DND-41 (cell line): Measurements from ENCODE around the gene PKDCC.

ENCODE experiments used
- ATAC-seq: fragments of 200-7000 bp; cut with Tn5 transposase; 3 replicates; pipeline ENCODE4 v1.9.1; 2021; ENCODE audit warnings: low read depth; ENCODE audit not compliant: insufficient read depth
- DNase-seq: peaks from one replicate; pipeline ENCODE4 v3.0.0-alpha.2; 2020
- H2AFZ ChIP-seq: 2 replicates; pipeline ENCODE4 v1.6.0; 2012; ENCODE audit warnings: low read depth, low read length
- H3K27ac ChIP-seq: 2 replicates; pipeline ENCODE4 v1.5.1; 2012; ENCODE audit warnings: low read length, inconsistent platforms
- H3K27me3 ChIP-seq: fragments of 200-600 bp; sonication (generic); 2 replicates; pipeline ENCODE4 v1.6.0; 2012; ENCODE audit warnings: low read length, mild to moderate bottlenecking, inconsistent platforms; ENCODE audit not compliant: insufficient read depth, poor library complexity
- H3K36me3 ChIP-seq: 2 replicates; pipeline ENCODE4 v1.5.1; 2012; ENCODE audit warnings: low read length, inconsistent platforms; ENCODE audit not compliant: insufficient read depth
- H3K4me1 ChIP-seq: 2 replicates; pipeline ENCODE4 v1.5.1; 2012; ENCODE audit warnings: mild to moderate bottlenecking, low read length; ENCODE audit not compliant: insufficient read depth
- H3K4me2 ChIP-seq: 2 replicates; pipeline ENCODE4 v1.6.0; 2012; ENCODE audit warnings: mild to moderate bottlenecking, moderate library complexity, low read length, inconsistent platforms; ENCODE audit not compliant: insufficient read depth
- H3K4me3 ChIP-seq, 2 experiments: fragments of 200-600 bp in 1 of 2; shearing (Covaris generic) in 1 of 2; 2 replicates each; pipeline ENCODE4 v1.5.1; 2012 to 2016; ENCODE audit warnings: inconsistent platforms in 2 of 2, low read length in 2 of 2, mild to moderate bottlenecking in 2 of 2, low read depth in 1 of 2, moderate library complexity in 1 of 2
- H3K79me2 ChIP-seq: 2 replicates; pipeline ENCODE4 v1.6.0; 2012; ENCODE audit warnings: low read length, inconsistent platforms; ENCODE audit not compliant: insufficient read depth
- H3K9ac ChIP-seq: 2 replicates; pipeline ENCODE4 v1.6.0; 2012; ENCODE audit warnings: low read depth, mild to moderate bottlenecking, inconsistent platforms, low read length, moderate library complexity
- H3K9me3 ChIP-seq: 2 replicates; pipeline ENCODE4 v1.5.1; 2012; ENCODE audit warnings: low read length, moderate library complexity, mild to moderate bottlenecking, inconsistent platforms; ENCODE audit not compliant: insufficient read depth, severe bottlenecking
- H4K20me1 ChIP-seq: 2 replicates; pipeline ENCODE4 v1.6.0; 2012; ENCODE audit warnings: low read length; ENCODE audit not compliant: insufficient read depth
- EZH2 ChIP-seq: IDR thresholded peaks from 3 replicates; pipeline ENCODE4 v1.6.1; 2012; ENCODE audit warnings: borderline replicate concordance, low read depth, mild to moderate bottlenecking, moderate library complexity, low read length, inconsistent platforms; ENCODE audit not compliant: severe bottlenecking
- TF ChIP-seq, protein P1 (sequence below): IDR thresholded peaks from 2 replicates; pipeline ENCODE4 v1.5.1; 2012; ENCODE audit warnings: borderline replicate concordance, low read length, moderate library complexity, mild to moderate bottlenecking; ENCODE audit not compliant: poor library complexity, severe bottlenecking; ENCODE audit errors: extremely low read depth

The PKDCC gene

DNA sequence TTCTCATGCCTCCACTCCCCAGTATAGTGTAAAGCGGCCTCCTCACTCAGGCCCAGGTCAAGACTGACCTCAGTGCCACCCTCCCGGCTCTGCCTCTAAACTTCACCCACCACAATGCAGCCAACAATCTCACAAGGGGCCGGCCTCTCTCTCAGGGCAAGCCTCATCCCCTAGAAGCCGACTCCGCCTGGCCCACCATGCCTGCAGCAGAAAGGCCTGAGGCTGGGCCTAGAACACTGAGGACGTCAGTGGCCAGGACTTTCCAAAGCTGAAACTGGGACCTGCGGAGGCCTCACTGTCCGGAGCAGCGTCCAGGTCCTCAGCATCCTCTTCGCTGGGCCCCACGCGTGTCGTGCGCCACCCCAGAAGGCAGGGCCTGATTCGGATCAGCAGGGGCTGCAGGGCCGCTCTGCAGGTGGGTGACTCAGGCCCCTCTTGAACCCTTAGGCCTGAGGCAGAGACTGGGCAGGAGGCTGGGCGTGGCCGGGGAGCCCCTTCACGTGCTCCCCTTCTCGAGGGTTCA is 52.9 kb downstream of the PKDCC start:
- H3K27ac ChIP-seq, result no peak overlapping the region
- H3K9ac ChIP-seq, result no peak overlapping the region
- no peaks in the 10 kb centered on the region for H3K36me3 ChIP-seq
- no peak overlapping the region for H3K4me2 ChIP-seq
- H3K4me1 ChIP-seq, result peaks cover 15% of the 10 kb centered on the region
- DNase-seq (no peak), ATAC-seq (no peak)
- no peak overlapping the region for H3K4me3 ChIP-seq
- H4K20me1 ChIP-seq, result no peaks in the 10 kb centered on the region
- H3K9me3 ChIP-seq, result peaks cover 4% of the 10 kb centered on the region
- no peaks in the 10 kb centered on the region for H3K27me3 ChIP-seq
- no peak for TF ChIP-seq EZH2
- TF ChIP-seq, protein P1, sequence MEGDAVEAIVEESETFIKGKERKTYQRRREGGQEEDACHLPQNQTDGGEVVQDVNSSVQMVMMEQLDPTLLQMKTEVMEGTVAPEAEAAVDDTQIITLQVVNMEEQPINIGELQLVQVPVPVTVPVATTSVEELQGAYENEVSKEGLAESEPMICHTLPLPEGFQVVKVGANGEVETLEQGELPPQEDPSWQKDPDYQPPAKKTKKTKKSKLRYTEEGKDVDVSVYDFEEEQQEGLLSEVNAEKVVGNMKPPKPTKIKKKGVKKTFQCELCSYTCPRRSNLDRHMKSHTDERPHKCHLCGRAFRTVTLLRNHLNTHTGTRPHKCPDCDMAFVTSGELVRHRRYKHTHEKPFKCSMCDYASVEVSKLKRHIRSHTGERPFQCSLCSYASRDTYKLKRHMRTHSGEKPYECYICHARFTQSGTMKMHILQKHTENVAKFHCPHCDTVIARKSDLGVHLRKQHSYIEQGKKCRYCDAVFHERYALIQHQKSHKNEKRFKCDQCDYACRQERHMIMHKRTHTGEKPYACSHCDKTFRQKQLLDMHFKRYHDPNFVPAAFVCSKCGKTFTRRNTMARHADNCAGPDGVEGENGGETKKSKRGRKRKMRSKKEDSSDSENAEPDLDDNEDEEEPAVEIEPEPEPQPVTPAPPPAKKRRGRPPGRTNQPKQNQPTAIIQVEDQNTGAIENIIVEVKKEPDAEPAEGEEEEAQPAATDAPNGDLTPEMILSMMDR, result no peak
- no peak overlapping the region for H2AFZ ChIP-seq
- H3K79me2 ChIP-seq, result no peaks in the 10 kb centered on the region

DNA sequence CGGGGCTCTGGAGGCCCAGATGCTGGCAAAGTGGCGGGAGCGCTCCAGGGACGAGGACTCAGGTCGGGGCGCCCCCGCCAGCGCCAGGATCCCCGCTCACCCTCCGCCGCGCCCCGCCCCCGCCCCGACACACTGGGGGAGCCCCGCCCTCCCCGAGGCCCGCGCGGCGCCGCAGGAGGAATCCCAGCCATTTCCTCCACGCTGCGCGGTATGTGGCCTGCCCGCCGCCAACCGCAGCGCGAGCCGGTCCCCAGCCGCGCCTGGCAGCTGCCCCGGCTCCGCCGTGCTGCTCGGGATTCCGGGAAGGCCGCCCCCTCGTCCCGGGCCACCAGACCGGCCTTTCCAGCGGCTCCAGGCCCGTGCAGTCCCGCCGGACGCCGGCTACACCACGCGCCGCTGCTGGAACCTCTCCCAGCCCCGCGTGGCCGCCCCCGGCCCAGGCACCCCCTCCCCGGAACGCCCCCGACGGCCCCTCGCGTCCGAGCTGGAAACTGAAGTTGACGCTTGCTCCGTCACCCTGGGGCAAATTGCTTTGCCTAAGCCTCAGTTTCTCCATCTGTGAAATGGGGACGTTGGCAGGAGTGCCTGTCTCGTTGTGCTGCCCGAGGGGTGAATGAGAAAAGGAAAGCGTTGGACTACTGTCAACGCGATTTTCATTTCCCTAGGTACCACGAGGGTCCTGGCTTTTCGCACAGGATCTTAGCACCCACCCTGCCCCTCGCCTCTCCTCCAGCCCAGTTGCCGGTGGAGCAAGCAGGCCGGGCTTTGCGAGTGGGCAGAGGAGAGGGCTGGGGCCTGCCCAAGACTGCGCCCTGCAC is 53.6 kb downstream of the PKDCC start:
- Histone ChIP-seq H3K9ac (no peak overlapping the region), H3K4me1 (peaks cover 21% of the 10 kb centered on the region), H3K9me3 (peaks cover 4% of the 10 kb centered on the region), H3K4me2 (no peak overlapping the region), H4K20me1 (no peaks in the 10 kb centered on the region), H3K79me2 (no peaks in the 10 kb centered on the region), H2AFZ (no peak overlapping the region), H3K27me3 (no peaks in the 10 kb centered on the region), H3K4me3 (no peak overlapping the region), H3K27ac (no peak overlapping the region), H3K36me3 (no peaks in the 10 kb centered on the region)
- no peak for TF ChIP-seq EZH2
- TF ChIP-seq, protein P1, result no peak
- DNase-seq (no peak), ATAC-seq (no peak)

DNA sequence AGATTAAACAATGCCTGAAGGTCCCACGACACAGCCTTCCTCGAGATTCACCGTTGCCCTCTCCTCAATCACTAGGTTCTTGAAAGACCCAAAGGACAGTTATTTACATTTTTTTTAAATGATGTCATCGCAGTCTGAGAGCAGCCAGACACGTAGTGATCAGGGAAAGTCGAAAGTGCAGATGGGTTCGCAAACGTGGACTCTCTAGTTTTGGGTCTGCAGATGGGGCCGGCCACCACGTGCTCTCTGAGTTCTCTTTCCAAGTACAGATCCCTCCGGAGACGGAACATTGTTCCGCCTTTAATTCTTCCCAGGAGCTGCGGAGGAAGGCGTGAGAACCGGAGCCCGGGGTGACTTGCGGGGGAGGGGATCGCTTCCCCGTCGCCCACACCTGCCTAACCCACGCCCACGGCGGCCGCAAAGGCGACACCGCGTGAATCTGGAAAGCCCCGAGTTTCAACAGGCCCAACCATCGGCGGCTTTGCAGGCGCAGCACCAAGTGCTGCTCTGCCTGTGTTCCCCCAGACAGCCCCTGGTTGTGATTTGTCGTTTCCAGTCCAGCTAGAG is 54.3 kb downstream of the PKDCC start:
- ATAC-seq (no peak), DNase-seq (no peak)
- no peak overlapping the region for H3K4me2 ChIP-seq
- H3K4me3 ChIP-seq, result no peak overlapping the region
- no peaks in the 10 kb centered on the region for H3K36me3 ChIP-seq
- H3K9me3 ChIP-seq, result peaks cover 4% of the 10 kb centered on the region
- peaks cover 28% of the 10 kb centered on the region for H3K4me1 ChIP-seq
- H4K20me1 ChIP-seq, result no peaks in the 10 kb centered on the region
- no peaks in the 10 kb centered on the region for H3K79me2 ChIP-seq
- H3K27ac ChIP-seq, result no peak overlapping the region
- H3K27me3 ChIP-seq, result no peaks in the 10 kb centered on the region
- no peak overlapping the region for H3K9ac ChIP-seq
- TF ChIP-seq, protein P1, result no peak
- no peak for TF ChIP-seq EZH2
- no peak overlapping the region for H2AFZ ChIP-seq
